ENCODE measurements around the gene TMED8. TPM values are rescaled to one million over a fixed set of nuclear protein-coding genes. Genes with fewer than 3 reads are reported as not detected.

Gene TMED8
- total and polyA plus RNA-seq, 2 donors (not counting 1 experiment from before 2014, with no cell fraction given) = 13.1 to 43.8 TPM

DNA sequence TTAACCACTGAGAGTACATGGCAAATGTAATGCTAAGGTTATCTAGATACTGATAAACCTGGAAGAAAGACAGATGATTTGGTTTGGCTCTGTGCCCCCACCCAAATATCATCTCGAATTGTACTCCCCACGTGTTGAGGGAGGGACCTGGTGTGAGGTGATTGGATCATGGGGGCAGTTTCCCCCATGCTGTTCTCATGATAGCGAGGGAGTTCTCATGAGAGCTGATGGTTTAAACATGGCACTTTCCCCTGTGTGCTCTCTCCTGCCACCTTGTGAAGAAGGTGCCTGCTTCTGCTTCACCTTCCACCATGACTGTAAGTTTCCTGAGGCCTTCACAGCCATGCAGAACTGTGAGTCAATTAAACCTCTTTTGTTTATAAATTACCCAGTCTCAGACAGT, 32.2 kb upstream of the TMED8 start:
- ChIA-PET POLR2A (no interaction called here), CTCF (interaction anchor here (0.6 to 1.8 kb wide), 4 partner anchors 9 to 256 kb away, joined by 3 to 5 read pairs (median 4); no protein-coding TSS in a partner anchor)
- Histone ChIP-seq H4K20me1 (ENCODE audit: control insufficient read depth, insufficient read depth, low read length, poor library complexity, severe bottlenecking) (no peaks in the 10 kb centered on the region), H3K4me3 (ENCODE audit: control extremely low read depth in 1 of 5, extremely low read depth in 1 of 5, insufficient read depth in 1 of 5, low read depth in 2 of 5, low read length in 4 of 5) (no peak overlapping the region), H3K9me3 (ENCODE audit: control extremely low read depth in 1 of 3, control insufficient read depth in 2 of 3, insufficient read depth in 1 of 3, low read length in 2 of 3) (no peaks in the 10 kb centered on the region), H2AFZ (ENCODE audit: insufficient read depth, low read depth, low read length, poor library complexity, severe bottlenecking) (no peak overlapping the region), H3K79me2 (ENCODE audit: control insufficient read depth, insufficient read depth, low read length) (no peaks in the 10 kb centered on the region), H3K4me2 (replicated peaks; ENCODE audit: low read depth, low read length, poor library complexity, severe bottlenecking) (no peak overlapping the region), H3K27me3 (replicated peaks in 1 of 4; ENCODE audit: control extremely low read depth in 1 of 4, control insufficient read depth in 3 of 4, insufficient read depth in 4 of 4, low read length in 3 of 4) (no peaks in the 10 kb centered on the region), H3K36me3 (replicated peaks in 1 of 2; ENCODE audit: control extremely low read depth in 1 of 2, control insufficient read depth in 1 of 2, extremely low read depth in 1 of 2, insufficient read depth in 2 of 2, low read length in 1 of 2) (no peaks in the 10 kb centered on the region), H3K4me1 (ENCODE audit: control insufficient read depth in 2 of 2, insufficient read depth in 2 of 2, low read length in 2 of 2) (peaks cover 3 to 5% of the 10 kb centered on the region in 2 donors), H3K27ac (ENCODE audit: low read length in 2 of 2) (no peak overlapping the region), H3K9ac (ENCODE audit: low read length) (no peak overlapping the region)
- DNase-seq (peak; percentile 41), ATAC-seq (ENCODE audit: low read depth) (peak; percentile 28)
- no peak overlapping the region for H3K4me3 Mint-ChIP-seq
- H3K9me3 Mint-ChIP-seq (ENCODE audit: insufficient read depth) = no peaks in the 10 kb centered on the region
- no peaks in the 10 kb centered on the region for H3K27me3 Mint-ChIP-seq
- H3K27ac Mint-ChIP-seq = no peak overlapping the region
- 100% methylated on average over 1 of the region's 3 CpGs for WGBS (ENCODE audit: insufficient coverage)
- TF ChIP-seq, protein P1, sequence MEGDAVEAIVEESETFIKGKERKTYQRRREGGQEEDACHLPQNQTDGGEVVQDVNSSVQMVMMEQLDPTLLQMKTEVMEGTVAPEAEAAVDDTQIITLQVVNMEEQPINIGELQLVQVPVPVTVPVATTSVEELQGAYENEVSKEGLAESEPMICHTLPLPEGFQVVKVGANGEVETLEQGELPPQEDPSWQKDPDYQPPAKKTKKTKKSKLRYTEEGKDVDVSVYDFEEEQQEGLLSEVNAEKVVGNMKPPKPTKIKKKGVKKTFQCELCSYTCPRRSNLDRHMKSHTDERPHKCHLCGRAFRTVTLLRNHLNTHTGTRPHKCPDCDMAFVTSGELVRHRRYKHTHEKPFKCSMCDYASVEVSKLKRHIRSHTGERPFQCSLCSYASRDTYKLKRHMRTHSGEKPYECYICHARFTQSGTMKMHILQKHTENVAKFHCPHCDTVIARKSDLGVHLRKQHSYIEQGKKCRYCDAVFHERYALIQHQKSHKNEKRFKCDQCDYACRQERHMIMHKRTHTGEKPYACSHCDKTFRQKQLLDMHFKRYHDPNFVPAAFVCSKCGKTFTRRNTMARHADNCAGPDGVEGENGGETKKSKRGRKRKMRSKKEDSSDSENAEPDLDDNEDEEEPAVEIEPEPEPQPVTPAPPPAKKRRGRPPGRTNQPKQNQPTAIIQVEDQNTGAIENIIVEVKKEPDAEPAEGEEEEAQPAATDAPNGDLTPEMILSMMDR (IDR thresholded peaks at IDR 0.05) = no peak
- TF ChIP-seq EZH2 (IDR thresholded peaks at IDR 0.05; ENCODE audit: borderline replicate concordance, insufficient read depth, low read depth, low read length, poor library complexity, severe bottlenecking) = no peak
- H3K4me1 Mint-ChIP-seq = peaks cover 10% of the 10 kb centered on the region
- intact Hi-C loops (cut with micrococcal nuclease) = no loop called here

DNA sequence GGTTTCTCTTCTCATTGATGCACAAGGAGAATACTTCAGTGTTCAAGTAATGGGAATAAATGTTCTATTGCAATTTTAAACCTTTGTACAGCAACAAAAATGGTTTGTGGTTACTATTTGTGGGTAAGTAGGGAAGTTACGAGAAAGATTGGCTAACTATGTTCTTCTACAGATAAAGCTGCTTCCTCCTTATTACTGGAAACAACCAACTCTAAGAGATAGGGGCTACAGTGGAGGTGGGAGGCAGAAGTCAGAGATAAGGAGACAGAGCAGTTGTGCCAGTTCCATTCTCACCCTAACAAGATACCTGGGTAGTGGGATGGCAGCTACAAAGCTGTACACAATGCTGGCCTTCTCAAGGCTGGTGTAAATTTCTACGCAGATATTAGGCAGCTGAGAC, 30.3 kb upstream of the TMED8 start:
- ATAC-seq (ENCODE audit: low read depth) (no peak), DNase-seq (no peak)
- Histone ChIP-seq H3K4me3 (ENCODE audit: control extremely low read depth in 1 of 5, extremely low read depth in 1 of 5, insufficient read depth in 1 of 5, low read depth in 2 of 5, low read length in 4 of 5) (no peak overlapping the region), H3K9me3 (ENCODE audit: control extremely low read depth in 1 of 3, control insufficient read depth in 2 of 3, insufficient read depth in 1 of 3, low read length in 2 of 3) (no peaks in the 10 kb centered on the region), H2AFZ (ENCODE audit: insufficient read depth, low read depth, low read length, poor library complexity, severe bottlenecking) (peak overlapping the region; percentile 14), H3K4me1 (ENCODE audit: control insufficient read depth in 2 of 2, insufficient read depth in 2 of 2, low read length in 2 of 2) (peaks cover 3 to 5% of the 10 kb centered on the region in 2 donors), H3K9ac (ENCODE audit: low read length) (no peak overlapping the region), H3K36me3 (replicated peaks in 1 of 2; ENCODE audit: control extremely low read depth in 1 of 2, control insufficient read depth in 1 of 2, extremely low read depth in 1 of 2, insufficient read depth in 2 of 2, low read length in 1 of 2) (no peaks in the 10 kb centered on the region), H3K27me3 (replicated peaks in 1 of 4; ENCODE audit: control extremely low read depth in 1 of 4, control insufficient read depth in 3 of 4, insufficient read depth in 4 of 4, low read length in 3 of 4) (no peaks in the 10 kb centered on the region), H3K79me2 (ENCODE audit: control insufficient read depth, insufficient read depth, low read length) (no peaks in the 10 kb centered on the region), H4K20me1 (ENCODE audit: control insufficient read depth, insufficient read depth, low read length, poor library complexity, severe bottlenecking) (no peaks in the 10 kb centered on the region), H3K27ac (ENCODE audit: low read length in 2 of 2) (no peak overlapping the region), H3K4me2 (replicated peaks; ENCODE audit: low read depth, low read length, poor library complexity, severe bottlenecking) (peak overlapping the region; percentile 4)
- TF ChIP-seq, protein P1 (IDR thresholded peaks at IDR 0.05) = no peak
- no peak for TF ChIP-seq EZH2 (IDR thresholded peaks at IDR 0.05; ENCODE audit: borderline replicate concordance, insufficient read depth, low read depth, low read length, poor library complexity, severe bottlenecking)
- Mint-ChIP-seq H3K4me3 (no peak overlapping the region), H3K4me1 (peaks cover 10% of the 10 kb centered on the region), H3K27ac (no peak overlapping the region), H3K9me3 (ENCODE audit: insufficient read depth) (no peaks in the 10 kb centered on the region), H3K27me3 (no peaks in the 10 kb centered on the region)
- CTCF ChIA-PET = interaction anchor here (1.2 to 3.4 kb wide), 2 partner anchors 92 to 103 kb away, joined by 3 to 11 read pairs; no protein-coding TSS in a partner anchor
- POLR2A ChIA-PET = interaction anchor here (0.7 kb wide), 1 partner anchor 223 kb away, joined by 10 read pairs; no protein-coding TSS in a partner anchor
- 33% methylated on average over 1 of the region's 2 CpGs for WGBS (ENCODE audit: insufficient coverage)
- intact Hi-C loops (cut with micrococcal nuclease) = no loop called here

Measured in B cell (primary cell).